EH (cell line): ENCODE measurements around the gene OR6P1.
A peak's percentile ranks its signal among the peaks of the same experiment; 100 is the strongest.

Source experiments
- DNase-seq: peaks from one replicate; pipeline ENCODE4 v3.0.0-alpha.2; 2015; ENCODE audit warnings: low read depth

The OR6P1 gene, protein sequence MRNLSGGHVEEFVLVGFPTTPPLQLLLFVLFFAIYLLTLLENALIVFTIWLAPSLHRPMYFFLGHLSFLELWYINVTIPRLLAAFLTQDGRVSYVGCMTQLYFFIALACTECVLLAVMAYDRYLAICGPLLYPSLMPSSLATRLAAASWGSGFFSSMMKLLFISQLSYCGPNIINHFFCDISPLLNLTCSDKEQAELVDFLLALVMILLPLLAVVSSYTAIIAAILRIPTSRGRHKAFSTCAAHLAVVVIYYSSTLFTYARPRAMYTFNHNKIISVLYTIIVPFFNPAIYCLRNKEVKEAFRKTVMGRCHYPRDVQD

DNA sequence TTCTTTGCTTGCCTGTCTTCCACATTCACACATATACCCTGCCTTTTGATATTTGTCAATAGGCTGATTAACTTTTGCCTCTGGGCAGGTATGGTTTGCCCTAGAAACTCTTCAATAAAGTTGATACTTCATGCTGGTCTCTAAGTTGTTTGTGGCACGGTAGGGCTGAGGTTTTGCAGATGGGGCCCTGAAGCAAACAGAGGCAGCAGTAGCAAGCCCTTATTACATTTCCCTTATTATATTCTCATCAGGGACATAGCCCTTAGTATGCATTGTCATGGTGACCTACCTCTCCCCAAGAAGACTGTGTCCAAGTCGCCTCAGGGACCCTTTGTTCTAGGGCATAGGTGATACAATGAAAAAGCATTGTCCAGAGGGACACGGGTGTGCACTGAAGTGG is at the start of gene OR6P1:
Gene OR6P1, minus strand, starts transcription at position 101 of the 400 bp plus-strand sequence. CDS start 6,976 bp downstream, outside the sequence.
- DNase-seq = no peak

DNA sequence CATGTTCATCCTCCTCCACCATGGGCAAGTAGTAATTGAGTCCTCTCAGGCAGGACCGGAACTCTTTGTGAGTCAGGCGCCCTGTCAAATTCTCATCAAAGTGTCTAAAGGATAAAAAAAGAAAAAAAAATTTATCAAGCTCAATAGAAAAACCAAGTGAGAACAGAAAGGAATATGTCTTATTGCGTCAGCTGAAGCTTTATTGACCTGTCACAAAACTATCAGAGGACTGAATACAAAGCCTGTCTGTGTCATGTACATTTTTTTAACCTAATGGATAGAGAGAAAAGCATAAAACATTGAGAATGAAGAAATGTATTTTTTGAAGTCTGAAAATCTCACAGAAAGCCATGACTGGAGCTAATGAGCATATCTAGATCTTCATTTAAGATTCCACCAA is 43.4 kb upstream of the OR6P1 start:
- DNase-seq = no peak

DNA sequence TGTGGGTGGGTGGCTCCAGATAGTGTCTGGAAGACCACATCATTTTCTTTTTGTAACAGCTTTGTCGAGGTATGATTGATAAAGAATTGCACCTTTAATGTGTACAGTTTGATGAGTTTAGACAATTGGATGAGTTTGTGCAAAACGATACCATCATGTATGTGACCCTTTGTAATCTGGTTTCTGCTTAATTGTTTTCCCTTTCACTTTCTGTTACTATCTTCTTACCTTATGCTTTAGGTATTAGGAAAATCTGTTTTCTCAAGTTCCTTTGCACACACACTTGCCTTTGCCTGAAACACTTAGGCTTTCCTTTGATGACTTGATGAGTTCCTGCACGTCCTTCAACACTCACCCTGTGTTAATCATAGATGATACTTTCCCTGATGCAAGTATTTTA is 41.5 kb upstream of the OR6P1 start:
- no peak for DNase-seq

DNA sequence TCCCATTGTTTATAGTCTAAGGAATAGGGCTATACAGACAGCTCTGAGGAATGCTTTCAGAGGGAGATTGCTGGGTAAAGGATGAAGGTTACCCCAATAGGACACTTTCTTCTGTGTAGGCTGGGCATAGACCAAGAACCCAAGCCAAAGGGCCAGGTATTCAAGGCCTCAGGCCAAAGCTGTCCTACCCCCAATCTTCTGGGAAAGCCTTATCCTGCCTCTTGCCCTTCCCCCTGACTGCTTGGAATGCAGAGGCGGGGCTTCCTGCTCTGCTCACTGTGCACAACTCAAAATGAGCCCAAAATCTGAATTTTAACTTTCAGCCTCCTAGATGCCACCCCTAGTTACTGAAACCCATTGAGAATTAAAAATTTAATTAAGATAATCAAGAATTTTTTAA is 36.9 kb upstream of the OR6P1 start:
- DNase-seq = no peak

DNA sequence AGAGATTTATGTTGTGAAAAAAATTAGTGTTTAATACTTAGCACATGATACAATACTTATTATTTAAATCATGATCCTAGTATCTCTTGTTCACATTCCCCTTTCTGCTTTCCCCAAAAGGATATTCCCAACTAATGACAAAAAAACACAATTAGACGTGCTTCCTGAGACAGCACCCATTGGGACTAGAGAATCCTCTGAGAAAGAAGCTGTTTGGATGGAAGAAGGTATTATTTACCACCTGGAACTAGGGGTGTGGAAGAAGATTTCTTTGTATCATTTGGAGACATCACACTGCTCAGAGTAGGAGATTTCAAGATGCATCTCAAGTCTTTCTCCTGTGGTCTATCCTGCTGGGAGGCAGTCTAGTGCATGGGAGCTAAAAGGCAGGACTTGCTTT is 34.6 kb upstream of the OR6P1 start, which contains the start of gene OR10Z1:
Gene OR10Z1, plus strand, starts transcription at position 301 of the 400 bp plus-strand sequence. CDS start 1,171 bp downstream, outside the sequence.
- no peak for DNase-seq

DNA sequence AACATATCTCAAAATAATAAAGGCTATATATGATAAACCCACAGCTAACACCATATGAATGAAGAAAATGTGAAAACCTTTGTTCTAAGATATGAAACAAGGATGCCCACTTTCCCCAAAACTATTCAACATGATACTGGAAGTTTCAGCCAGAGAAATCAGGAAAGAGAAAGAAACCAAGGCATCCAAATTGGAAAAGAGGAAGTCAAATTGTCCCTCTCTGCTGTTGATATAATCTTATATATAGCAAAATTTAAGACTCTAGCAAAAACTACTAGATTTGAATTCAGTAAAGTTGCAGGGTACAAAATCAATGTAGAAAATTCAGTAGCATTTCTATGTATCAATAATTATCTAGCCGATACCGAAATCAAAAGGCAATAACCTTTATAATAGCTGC is 30.4 kb upstream of the OR6P1 start:
- DNase-seq = no peak

DNA sequence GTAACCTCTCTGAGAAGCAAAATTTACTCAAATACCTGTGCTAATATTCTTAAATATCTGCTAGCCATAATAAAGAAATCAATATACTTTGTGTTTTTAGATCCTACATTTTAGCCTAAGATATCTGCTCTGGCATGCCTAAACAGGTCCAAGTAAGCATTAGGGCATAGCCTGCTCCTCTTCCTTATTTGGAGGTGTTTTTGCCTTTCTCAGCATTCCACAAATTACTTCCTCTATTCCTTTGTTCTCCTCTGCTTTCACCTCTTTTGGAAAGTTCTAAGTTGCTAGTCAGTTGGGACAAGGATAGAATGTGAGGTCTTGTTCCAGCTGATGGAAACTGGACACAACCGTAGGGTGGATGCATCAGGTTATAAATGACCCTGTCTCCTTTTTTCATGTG is 16.6 kb upstream of the OR6P1 start:
- DNase-seq = no peak

DNA sequence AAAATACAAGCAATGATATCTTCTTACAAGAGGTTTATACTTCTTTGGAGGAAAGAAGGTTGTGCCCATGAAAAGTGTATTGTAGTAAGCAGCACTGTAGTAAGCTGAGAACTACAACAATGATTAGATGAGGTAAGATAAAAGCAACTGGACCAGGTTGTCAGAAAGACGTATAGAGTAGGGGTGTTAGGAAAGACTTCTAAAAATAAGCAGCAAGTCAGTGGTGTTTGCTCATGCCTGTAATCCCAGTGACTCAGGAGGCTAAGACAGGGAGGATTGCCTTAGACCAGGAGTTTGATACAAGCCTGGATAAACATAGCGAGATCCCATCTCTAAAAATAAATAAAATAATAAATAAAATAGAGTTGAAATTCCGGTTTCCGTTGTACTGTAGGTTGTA is 13.6 kb upstream of the OR6P1 start:
- no peak for DNase-seq

DNA sequence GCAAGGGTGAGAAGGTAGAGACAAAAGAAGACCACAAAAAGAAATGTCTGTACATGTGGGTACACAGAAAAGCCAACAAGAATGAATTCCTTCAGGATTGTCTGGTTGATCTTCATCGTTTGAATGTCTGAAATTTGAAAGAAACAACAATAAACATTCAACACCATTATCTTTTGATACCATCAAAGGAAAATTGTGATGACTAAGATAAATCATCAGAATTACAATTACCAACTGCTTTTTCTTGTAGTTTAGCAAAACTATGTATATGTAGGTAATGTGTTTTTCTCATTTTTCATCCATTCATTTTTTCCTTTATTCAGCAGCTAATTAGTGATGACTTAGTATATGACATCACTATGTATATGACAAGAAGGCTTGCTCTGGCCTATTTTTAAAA is 9.4 kb upstream of the OR6P1 start, which contains the start of gene OR10X1:
Gene OR10X1, minus strand, starts transcription at position 167 of the 400 bp plus-strand sequence. Its CDS starts 0 bp downstream, at position 167.
- no peak for DNase-seq

DNA sequence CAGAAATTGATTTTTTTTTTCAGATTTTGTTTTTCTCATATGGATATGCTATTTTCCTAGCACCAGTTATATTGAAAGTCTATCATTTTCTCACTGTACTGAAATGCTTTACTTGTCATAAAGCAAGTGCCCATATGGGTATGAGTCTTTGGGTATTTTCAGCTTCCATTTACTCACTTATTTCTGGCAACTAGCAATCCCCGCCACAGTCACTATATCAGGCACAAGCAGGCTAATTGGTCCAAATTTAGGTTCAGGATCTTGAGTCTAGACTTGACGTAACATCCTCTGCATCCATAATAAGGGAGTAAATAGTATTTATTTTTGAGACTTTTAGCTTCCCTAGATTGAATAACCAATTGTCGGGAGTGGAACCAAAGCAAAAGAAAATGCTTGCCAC is 7.2 kb upstream of the OR6P1 start:
- no peak for DNase-seq

DNA sequence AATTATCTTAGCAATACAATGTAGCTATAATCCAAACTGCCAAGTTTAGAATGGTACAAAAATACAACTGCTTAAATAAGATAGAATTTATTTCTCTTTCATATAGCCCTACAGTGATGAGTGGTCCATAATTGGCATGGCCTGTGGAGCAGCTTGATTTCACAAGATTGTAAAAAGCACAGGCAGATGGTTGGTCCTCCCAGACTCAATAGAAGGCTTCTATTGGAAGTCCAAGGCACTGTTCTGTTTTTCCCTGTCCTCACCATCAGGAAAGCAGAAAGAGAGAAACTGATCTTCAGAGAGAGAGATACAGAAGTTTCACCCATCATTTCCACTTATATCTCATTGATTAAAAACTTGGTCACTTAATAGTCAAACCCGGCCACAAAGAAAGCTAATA is 1.8 kb upstream of the OR6P1 start:
- DNase-seq = no peak

DNA sequence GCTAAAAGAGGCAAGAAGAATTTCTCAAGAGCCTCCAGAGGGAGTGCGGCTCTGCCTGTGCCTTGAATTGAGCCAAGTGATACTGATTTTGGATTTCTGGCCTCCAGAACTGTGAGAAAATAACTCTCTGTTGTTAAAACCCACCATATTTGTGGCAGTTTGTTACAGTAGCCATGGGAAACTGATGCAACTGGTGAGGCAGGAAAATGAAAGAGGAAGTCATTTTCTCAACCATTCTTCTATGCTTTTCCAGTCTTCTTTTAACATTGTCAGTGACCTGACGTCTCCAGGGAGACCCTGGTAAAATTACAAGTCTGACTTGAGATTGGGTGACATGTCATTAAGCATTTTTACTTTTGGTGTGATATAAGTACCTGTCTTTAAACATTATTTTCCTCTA is 5.8 kb downstream of the OR6P1 start:
- no peak for DNase-seq

DNA sequence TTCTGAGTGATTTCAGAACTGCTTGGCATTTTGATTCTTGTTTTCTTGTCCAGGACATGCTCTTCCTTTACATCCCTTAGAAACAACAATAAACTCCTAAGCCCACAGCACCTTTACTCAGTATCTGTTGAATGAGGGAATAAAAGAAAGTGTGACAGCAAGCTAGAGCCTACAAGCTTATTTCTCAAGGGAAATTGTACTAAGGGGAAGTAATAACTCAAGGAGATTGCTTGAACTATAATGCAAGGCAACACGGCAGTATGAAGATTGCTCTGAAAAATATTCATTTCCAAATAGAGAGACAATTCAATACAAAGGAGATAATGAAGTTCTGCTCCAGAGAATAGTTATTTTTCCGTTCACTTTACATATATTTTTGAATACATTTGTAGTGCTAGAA is 6.5 kb downstream of the OR6P1 start:
- DNase-seq = no peak

DNA sequence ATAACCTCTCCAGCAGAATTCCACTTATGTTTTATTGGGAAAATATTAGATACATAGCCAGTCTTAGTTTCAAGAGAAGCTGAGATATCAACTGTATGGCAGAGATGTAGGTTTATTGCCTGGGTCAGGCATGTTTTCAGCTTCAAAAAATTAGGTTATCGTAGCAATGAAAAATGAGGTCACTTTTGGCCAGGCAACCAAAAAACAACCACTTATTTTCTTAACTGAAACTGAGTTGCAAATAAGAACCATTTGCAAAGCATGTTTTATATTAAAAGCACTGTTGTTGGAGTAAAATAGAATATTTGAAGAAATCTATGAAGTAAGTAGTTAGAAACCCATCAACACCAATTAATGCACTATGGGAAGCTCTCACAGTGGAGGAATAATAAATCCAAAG is 10.7 kb downstream of the OR6P1 start:
- no peak for DNase-seq

DNA sequence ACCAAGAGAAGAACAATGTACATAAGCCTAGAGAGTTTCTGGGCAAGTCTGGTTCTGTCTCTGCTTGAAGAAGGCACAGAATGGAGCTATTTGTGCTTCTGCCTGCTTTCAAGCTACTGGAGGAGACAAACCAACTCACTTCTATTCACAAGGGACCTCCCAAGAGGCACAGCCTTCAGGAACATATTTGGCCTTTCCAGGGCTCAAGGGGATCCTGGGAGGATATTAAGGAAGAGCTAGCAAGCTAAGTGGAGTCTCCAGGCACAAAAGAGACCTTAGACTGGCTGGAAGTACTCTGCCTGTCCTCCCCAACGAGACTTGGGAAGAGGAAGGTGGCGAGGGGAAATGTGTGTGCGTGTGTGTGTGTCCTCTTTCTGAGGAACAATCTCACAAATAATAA is 16.0 kb downstream of the OR6P1 start, which contains the start of gene OR6Y1:
Gene OR6Y1, minus strand, starts transcription at position 54 of the 400 bp plus-strand sequence. CDS start 6,300 bp downstream, outside the sequence.
- no peak for DNase-seq

DNA sequence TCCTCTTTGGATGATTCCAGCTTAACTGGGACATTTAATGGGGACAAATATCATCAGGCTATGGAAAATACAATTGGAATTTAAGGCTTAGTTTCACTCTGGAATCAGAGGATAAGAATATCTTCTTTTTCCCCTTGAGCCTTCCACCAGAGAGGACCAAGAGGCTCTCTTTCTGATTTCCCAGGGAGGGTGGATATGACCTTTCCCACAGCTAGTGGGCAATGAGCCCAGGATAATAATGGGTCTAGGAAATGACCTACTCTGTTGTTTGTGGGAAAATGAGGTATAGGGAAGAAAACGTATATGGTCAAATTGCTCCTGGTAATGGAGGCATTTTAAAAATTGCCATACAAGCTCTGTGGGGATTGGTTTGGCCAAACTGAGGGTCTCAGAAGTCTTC is 18.1 kb downstream of the OR6P1 start:
- no peak for DNase-seq

DNA sequence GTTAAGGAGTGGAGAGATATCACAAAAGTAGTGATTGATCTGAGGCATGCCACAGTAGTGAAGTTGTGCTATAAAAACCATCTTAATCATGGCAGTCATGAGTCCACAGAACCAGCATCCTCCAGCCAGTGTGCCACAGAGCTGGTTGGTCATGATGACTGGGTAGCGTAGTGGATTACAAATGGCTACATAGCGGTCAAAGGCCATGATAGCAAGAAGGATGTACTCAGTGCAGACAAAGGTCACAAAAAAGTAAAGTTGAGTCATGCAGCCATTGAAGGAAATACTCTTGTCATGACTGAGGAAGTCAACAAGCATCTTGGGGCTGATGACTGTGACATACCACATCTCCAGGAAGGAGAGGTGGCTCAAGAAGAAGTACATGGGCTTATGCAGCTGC is 22.8 kb downstream of the OR6P1 start:
- DNase-seq = no peak

DNA sequence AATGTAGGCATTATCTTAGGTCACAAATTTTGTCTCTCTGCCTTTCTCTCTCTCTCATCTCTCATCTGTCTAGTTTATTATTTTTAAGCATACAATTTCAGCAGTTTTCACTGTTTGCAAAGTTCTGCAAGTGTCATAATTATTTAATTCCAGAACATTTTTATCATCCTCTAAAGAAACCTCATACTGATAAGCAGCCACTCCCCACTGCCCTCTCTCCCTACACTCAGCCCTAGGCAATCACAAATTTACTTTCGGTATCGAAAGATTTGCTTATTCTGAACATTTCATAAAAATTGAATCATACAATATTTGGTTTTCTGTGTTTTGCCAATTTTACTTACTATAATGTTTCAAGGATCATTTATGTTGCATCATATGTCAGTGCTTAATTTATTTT is 32.8 kb downstream of the OR6P1 start:
- DNase-seq = no peak

DNA sequence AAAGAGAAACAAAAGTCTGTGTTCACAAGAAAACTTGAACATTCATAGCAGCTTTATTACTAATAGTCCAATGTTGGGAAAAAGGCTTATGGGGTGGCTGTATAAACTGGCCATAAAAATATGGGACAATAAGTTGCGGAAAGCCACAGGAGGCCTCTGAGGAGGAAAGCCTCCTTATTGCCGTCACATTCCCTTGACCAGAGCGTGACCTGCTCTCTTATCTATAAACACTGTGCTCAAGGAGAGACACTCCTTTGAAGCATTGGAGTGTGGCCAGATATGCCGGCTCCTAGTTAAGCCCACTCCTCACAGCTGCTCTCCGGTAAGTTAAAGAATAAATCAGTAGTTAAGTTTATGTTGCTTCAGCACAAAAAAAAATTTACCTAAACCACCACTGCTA is 35.9 kb downstream of the OR6P1 start:
- no peak for DNase-seq

DNA sequence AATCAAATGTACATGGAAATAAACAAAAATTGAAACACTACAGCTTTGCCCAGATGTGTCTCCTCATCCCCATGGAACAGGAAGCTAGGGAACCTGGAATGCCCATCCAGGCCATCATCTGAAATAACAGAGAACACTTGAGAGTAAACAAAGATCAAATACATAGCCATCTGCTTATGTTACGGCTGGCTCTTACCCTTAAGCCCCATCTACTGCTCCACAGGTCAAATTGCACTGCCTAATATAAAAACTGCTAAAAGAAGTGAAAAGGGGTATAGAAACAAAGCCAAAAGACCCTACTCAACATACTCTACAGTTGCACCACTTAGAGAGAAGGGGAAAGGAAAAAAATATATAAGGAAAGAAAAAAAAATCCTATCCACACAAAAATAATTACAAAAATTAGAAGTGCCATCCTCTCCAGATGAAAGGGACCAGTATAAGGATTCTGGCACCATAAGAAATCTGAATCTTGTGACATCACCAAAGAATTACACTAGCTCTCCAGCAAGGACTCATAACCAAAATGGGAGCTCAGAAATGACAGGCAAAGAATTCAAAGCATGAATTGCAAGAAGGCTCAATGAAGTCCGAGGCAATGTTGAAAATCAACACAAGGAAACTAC is 43.1 kb downstream of the OR6P1 start:
- DNase-seq = peak; percentile 40

DNA sequence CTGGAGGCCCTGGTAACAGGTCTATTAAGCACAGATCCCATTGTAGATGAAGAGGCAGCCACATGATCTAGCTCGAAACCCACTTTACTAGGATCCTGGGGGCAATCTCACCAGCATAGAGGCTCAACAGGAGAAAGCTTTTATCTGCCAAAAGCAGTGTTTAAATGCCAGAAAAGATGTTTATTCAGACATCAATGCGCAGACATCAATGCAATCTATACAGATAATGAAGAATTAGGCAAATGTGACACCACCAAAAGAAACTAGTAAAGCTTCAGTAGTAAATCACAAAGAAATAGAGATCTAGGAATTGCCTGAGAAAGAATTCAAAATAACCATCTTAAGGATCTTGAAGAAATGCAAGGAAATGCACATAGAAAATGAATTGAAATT is 48.7 kb downstream of the OR6P1 start:
- DNase-seq = no peak

DNA sequence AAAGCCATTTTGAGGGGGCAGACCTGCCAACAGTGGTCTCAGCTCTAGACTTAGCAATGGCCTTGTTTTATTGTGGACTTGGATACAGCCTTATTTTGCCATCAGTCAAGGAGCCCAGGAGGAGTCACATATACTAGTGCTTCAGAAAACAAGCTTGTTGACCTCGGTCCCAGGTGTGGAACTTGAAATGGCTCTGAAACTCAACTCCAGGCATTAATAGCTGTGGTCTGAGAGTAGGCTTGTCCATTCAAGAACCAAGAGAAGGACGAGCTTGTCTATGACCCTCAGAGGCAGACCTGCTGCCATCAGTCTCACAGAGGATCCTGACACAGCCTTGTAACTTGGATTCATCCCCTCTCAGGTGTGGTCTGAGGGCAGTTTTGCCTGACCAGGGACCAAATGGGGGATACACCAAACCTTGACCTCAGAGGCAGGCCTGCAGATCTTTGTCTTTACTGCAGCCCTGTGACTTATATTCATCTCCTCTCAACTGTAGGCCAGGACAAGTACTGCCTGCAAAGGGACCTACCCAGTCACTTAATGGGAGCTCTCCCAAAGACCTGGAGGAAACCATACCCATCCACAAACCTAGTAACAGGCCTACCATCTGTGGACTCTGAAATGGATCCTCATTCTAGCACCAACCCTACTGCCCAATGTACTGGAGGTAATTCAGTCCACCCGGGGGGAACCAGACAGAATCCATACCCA is 49.3 kb downstream of the OR6P1 start:
- DNase-seq = no peak

DNA sequence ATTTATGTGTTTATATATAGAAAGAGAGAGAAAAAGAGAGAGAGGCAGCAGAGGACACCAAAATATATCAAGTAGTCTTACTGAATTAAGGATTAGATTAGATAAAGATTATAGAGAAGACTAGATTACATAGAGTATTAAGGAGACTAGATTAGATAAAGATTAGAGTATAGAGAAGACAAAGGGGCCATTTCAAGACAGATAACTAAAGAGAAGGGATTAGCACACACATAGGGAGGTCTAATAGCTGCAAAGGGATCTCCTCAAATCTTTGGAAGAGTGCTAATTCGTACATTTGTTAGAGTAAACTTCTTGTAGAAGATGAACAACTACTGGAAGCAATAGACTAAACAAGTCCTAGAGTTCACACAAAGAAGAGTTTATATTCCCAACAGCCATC is 50.4 kb downstream of the OR6P1 start:
- DNase-seq = no peak
